Subcutaneous abdominal adipose tissue (tissue), 5 donors: Measurements from ENCODE around the gene FDXACB1.
"Not testable (repeated sequence)": the region's sequence is repeated elsewhere in the genome, so short reads cannot be mapped to it uniquely, and the experiment has no call there.

Source experiments
- H3K27ac ChIP-seq: one replicate; pipeline ENCODE4 v1.7.0; 2013; ENCODE audit warnings: low read depth, mild to moderate bottlenecking, inconsistent platforms, low read length, moderate library complexity
- H3K27me3 ChIP-seq, 5 donors: one replicate each; pipeline ENCODE4 v1.7.0; 2013; ENCODE audit warnings: low read length in 5 of 5, inconsistent platforms in 1 of 5; ENCODE audit not compliant: control insufficient read depth in 5 of 5, insufficient read depth in 4 of 5
- H3K36me3 ChIP-seq, 5 donors: one replicate each; pipeline ENCODE4 v1.7.0; 2013; ENCODE audit warnings: low read length in 5 of 5; ENCODE audit not compliant: control insufficient read depth in 5 of 5, insufficient read depth in 5 of 5
- H3K4me1 ChIP-seq, 5 donors: one replicate each; pipeline ENCODE4 v1.7.0; 2013; ENCODE audit warnings: low read length in 5 of 5, mild to moderate bottlenecking in 3 of 5, moderate library complexity in 1 of 5; ENCODE audit not compliant: control insufficient read depth in 5 of 5, insufficient read depth in 5 of 5
- H3K4me3 ChIP-seq, 5 donors: one replicate each; pipeline ENCODE4 v1.7.0; 2013; ENCODE audit warnings: low read length in 5 of 5, low read depth in 1 of 5
- H3K9ac ChIP-seq, 5 donors: one replicate each; pipeline ENCODE4 v1.7.0; 2013; ENCODE audit warnings: low read length in 5 of 5, mild to moderate bottlenecking in 4 of 5, moderate library complexity in 3 of 5
- H3K9me3 ChIP-seq, 5 donors: one replicate each; pipeline ENCODE4 v1.7.0; 2013; ENCODE audit warnings: low read length in 5 of 5; ENCODE audit not compliant: control insufficient read depth in 5 of 5
- donor health status: healthy.
- donor health status: healthy.
- donor health status: healthy.
- donor health status: healthy.
- donor health status: healthy.

Gene FDXACB1

DNA sequence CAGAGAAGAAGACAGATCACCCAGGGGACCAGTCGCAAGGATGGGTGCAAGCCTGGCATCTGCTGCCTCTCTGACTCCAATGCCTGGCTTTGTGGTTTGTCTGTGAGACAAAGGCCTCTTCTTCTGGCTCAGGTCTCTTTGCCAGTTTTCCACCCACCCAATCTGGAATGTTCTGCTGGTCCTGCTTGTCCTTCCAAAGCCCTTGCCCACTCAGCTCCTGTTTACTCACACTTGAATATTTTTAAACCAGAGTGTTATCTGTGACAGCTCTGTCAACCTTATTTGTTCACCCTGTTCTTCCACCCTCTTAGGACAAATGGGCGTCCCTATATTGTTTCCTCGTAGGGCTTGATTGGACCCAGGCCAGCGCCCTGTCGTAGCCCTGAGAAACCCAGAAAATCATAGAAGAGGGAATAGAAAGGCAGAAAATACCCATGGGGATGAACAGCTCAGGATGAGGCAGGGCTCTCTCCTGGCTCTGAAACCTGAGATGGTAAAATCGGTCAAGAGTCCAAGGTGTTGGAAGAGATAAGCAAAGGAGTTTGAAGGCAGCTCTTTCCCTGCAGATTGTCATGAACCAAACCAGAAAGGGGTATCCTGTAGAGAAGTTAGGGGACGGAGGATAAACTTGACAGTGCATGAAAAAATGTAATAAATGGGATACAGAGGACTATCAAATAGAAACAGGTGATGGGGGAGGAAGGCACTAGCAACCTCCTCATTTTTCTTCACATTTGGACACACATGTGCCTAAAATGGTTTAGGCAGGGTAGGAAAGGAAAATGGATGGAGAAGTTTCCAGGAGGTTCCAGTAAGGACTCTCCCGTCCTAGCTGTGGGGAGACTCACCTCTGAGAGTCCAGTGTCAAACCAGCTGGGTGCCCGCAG, 32.0 kb upstream of the FDXACB1 start:
- H3K4me3 ChIP-seq = peak overlapping the region; percentile 62 to 87 (median 76)
- peak overlapping the region; percentile 60 to 96 (median 81) for H3K9ac ChIP-seq
- H3K4me1 ChIP-seq = peaks cover 11 to 68% (median 60%) of the 10 kb centered on the region in 5 donors
- peaks cover 0 to 5% (median 0%) of the 10 kb centered on the region in 5 donors for H3K27me3 ChIP-seq
- peaks cover 8 to 22% (median 15%) of the 10 kb centered on the region in 5 donors for H3K36me3 ChIP-seq
- no peaks in the 10 kb centered on the region for H3K9me3 ChIP-seq
- H3K27ac ChIP-seq = peak overlapping the region; percentile 96

DNA sequence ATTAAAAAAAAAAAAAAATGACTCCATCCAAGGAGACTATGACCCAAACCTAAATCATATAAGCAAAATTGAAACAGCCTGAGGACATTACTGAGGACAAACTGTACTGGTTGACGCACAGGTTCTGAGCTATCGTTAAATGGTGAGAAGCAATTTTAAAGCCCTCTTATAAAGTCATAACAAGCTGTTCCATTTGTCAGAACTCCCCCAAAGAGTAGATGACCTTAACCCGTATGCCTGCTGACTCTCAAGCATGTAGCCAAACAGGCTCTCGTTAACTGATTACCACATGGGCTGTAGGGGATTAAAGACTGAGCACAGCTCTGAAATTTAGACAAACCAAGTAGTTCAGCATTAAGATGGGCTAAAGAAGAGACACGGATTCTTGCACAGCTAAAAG, 30.4 kb upstream of the FDXACB1 start:
- Histone ChIP-seq H3K27ac (peak overlapping the region; percentile 96), H3K4me3 (peak overlapping the region; percentile 62 to 87 (median 76)), H3K9ac (peak overlapping the region; percentile 60 to 96 (median 81))

DNA sequence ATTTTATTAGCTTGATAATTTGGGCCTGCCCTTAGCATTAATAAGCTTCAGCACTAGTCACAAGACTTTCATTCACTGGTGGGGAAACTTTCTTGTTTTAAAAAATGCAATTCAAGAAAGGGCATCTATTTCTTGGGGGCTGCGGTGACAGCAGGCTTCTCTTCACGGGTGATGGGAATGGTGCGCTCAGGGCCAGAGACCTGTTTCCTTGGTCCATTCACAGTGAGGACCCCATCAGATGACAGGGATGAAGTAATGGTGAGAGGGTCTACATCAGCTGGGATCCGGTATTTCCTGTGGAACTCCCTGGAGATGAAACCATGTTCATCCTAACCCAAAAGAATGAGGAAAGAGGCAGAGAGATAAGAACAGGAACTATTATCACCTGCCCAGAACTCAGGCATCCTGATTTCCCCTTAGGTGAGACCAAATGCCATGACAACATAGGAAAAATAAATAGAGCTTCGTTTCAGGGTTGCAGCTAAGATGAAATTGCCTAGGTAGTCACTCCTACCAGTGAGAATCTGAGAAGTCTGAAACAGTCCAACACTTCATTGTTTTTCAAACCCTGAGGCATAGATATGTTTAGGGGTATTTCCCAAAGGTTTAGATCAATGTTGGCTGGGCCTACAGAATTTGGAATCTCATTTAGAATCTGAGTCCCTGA, 29.8 kb upstream of the FDXACB1 start:
- Histone ChIP-seq H3K27me3 (peaks cover 0 to 5% (median 0%) of the 10 kb centered on the region in 5 donors), H3K9ac (peak overlapping the region in 3 of 5 donors; percentile 11 to 85 (median 81)), H3K36me3 (peaks cover 8 to 22% (median 15%) of the 10 kb centered on the region in 5 donors), H3K4me3 (peak overlapping the region in 4 of 5 donors; percentile 70 to 87 (median 80)), H3K9me3 (no peaks in the 10 kb centered on the region), H3K4me1 (peaks cover 7 to 56% (median 47%) of the 10 kb centered on the region in 5 donors), H3K27ac (peak overlapping the region; percentile 96)

More for the DNA sequence above, 30.4 kb upstream of the FDXACB1 start:
- peaks cover 8 to 22% (median 15%) of the 10 kb centered on the region in 5 donors for H3K36me3 ChIP-seq
- H3K27me3 ChIP-seq = peaks cover 0 to 5% (median 0%) of the 10 kb centered on the region in 5 donors
- peaks cover 10 to 62% (median 53%) of the 10 kb centered on the region in 5 donors for H3K4me1 ChIP-seq
- H3K9me3 ChIP-seq = no peaks in the 10 kb centered on the region

DNA sequence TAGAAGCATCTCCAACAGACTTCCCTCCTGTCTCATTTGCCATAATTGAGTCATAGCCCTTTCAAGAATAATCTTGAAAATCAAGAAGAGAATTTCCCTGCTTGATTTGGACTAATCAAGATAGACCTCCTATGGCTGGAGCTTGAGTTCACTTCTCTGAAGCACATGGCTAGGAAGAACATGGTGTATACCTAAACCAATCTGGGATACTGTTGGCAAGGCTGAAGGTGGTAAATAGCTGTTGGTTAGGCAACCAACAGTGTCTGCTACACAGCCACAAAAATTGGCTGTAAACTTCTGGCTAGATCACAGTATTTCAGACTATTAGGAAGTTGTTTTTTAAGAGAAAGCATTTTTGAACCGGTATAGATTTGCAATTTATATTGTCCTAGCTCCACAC, 27.7 kb upstream of the FDXACB1 start:
- Histone ChIP-seq H3K27me3 (no peaks in the 10 kb centered on the region), H3K4me3 (no peak overlapping the region), H3K4me1 (peaks cover 3 to 43% (median 31%) of the 10 kb centered on the region in 5 donors), H3K36me3 (peaks cover 8 to 22% (median 15%) of the 10 kb centered on the region in 5 donors), H3K9ac (no peak overlapping the region), H3K27ac (peak overlapping the region; percentile 47), H3K9me3 (no peaks in the 10 kb centered on the region)

DNA sequence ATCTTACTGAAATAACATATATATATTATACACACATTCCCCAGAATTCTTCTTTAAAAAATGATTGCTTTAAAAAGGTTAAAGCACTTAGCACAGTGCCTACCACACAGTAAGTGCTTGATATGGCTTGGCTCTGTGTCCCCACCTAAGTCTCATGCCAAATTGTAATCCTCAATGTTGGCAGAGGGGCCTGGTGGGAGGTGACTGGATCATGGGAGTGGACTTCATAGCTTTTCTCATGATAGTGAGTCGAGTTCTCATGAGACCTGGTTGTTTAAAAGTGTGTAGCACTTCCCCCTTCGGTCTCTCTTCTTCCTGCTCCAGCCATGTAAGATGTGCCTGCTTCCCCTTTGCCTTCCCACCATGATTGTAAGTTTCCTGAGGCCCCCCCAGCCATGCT, 26.4 kb upstream of the FDXACB1 start:
- H3K27me3 ChIP-seq = no peaks in the 10 kb centered on the region
- H3K4me3 ChIP-seq = no peak overlapping the region
- H3K9me3 ChIP-seq = no peaks in the 10 kb centered on the region
- peak overlapping the region; percentile 47 for H3K27ac ChIP-seq
- no peak overlapping the region for H3K9ac ChIP-seq
- H3K4me1 ChIP-seq = peaks cover 2 to 31% (median 19%) of the 10 kb centered on the region in 5 donors
- H3K36me3 ChIP-seq = peaks cover 8 to 22% (median 13%) of the 10 kb centered on the region in 5 donors

DNA sequence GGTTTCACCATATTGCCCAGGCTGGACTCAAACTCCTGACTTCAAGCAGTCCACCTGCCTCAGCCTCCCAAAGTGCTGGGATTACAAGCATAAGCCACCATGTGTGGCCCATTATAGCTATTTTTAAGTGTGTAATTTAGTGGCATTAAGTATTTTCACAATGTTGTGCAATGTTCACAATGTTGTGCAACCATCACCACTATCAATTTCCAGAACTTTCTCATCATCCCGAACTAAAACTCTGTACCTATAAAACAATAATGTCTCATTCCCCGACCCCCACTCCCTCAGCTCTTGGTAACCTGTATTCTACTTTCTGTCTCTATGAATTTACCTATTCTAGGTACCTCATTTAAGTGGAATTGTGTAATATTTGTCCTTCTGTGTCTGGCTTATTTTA, 7.9 kb upstream of the FDXACB1 start:
- Histone ChIP-seq H3K4me3 (no peak overlapping the region), H3K4me1 (no peaks in the 10 kb centered on the region), H3K36me3 (no peaks in the 10 kb centered on the region), H3K27me3 (no peaks in the 10 kb centered on the region), H3K9ac (no peak overlapping the region), H3K9me3 (no peaks in the 10 kb centered on the region), H3K27ac (no peak overlapping the region)

DNA sequence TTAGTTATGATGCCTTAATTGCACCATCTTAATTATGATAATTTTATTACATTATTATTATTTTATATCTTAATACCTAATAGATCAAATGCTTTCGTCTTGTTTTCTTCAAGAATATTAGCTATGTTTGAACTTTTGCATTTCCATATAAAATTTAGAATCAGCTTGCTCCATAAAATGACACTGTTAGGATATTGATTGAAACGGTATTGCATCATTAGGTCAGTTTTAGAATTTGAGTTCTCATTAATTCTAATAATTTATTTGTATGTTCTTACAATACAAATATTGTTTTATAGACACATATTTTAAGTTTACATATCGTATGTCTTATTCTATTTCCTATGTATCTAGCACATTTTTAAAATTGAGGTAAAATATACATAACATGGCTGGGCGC, 7.1 kb upstream of the FDXACB1 start:
- no peaks in the 10 kb centered on the region for H3K36me3 ChIP-seq
- H3K9ac ChIP-seq = no peak overlapping the region
- no peaks in the 10 kb centered on the region for H3K9me3 ChIP-seq
- H3K27me3 ChIP-seq = no peaks in the 10 kb centered on the region
- no peak overlapping the region for H3K4me3 ChIP-seq
- no peaks in the 10 kb centered on the region for H3K4me1 ChIP-seq
- no peak overlapping the region for H3K27ac ChIP-seq

DNA sequence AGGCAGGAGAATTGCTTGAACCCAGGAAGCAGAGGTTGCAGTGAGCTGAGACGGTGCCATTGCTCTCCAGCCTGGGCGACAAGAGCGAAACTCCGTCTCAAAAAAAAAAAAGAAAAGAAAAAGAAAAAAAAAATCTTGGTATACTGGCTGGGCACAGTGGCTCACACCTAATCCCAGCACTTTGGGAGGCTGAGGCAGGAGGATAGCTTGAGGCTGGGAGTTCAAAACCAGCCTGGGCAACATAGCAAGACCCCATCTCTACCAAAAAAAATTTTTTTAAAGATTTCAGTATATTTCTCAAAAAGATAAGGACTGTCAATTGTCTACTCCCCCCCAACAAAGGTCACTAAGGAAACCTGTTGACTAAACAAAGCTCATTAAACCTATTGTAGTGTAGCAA, 6.1 kb upstream of the FDXACB1 start:
- not testable (repeated sequence) for H3K27me3 ChIP-seq, H3K27ac ChIP-seq, H3K4me3 ChIP-seq, H3K9ac ChIP-seq, H3K9me3 ChIP-seq, H3K4me1 ChIP-seq, H3K36me3 ChIP-seq

GRCh38 chr11:111882202-111882601, 3.2 kb upstream of the FDXACB1 start:
- Histone ChIP-seq H3K27me3 (no peaks in the 10 kb centered on the region), H3K4me3 (no peak overlapping the region)

GRCh38 chr11:111879637-111879960, 634 bp upstream of the FDXACB1 start:
- Histone ChIP-seq H3K9me3 (no peaks in the 10 kb centered on the region), H3K27me3 (no peaks in the 10 kb centered on the region), H3K4me1 (peaks cover 3 to 15% (median 14%) of the 10 kb centered on the region in 5 donors), H3K27ac (peak overlapping the region; percentile 94), H3K4me3 (peak overlapping the region; percentile 77 to 97 (median 82)), H3K36me3 (peaks cover 2 to 16% (median 10%) of the 10 kb centered on the region in 5 donors), H3K9ac (peak overlapping the region; percentile 66 to 85 (median 74))

More at GRCh38 chr11:111882202-111882601, 3.2 kb upstream of the FDXACB1 start:
- Histone ChIP-seq H3K4me1 (peaks cover 3 to 15% (median 14%) of the 10 kb centered on the region in 5 donors), H3K9me3 (no peaks in the 10 kb centered on the region), H3K9ac (no peak overlapping the region), H3K36me3 (no peaks in the 10 kb centered on the region), H3K27ac (no peak overlapping the region)
